Neural cell (in vitro differentiated cells): ENCODE data around the gene DEFB121. TPM values are rescaled to one million over a fixed set of nuclear protein-coding genes. Genes with fewer than 3 reads are reported as not detected.
"Not testable (repeated sequence)": the region's sequence is repeated elsewhere in the genome, so short reads cannot be mapped to it uniquely, and the experiment has no call there.

Experiments
- H2AFZ ChIP-seq: fragments of 200-600, 300-800 bp; sonication (generic), shearing (Covaris generic); 2 replicates; pipeline ENCODE4 v1.6.0; 2014; ENCODE audit warnings: low read depth, mild to moderate bottlenecking, antibody characterized with exemption, low read length, moderate library complexity
- H3F3A ChIP-seq: fragments of 200-600 bp; shearing (Covaris generic); 2 replicates; pipeline ENCODE4 v1.6.1; 2016; ENCODE audit warnings: mild to moderate bottlenecking, moderate library complexity, mixed read lengths, antibody characterized with exemption, low read length; ENCODE audit not compliant: insufficient read depth, poor library complexity, severe bottlenecking
- H3K27ac ChIP-seq: fragments of 200-600, 300-800 bp; sonication (generic), shearing (Covaris generic); 2 replicates; pipeline ENCODE4 v1.5.1; 2014; ENCODE audit warnings: mild to moderate bottlenecking, low read length, moderate library complexity
- H3K27me3 ChIP-seq: fragments of 300-800, 200-600 bp; sonication (generic), shearing (Covaris generic); 2 replicates; pipeline ENCODE4 v1.6.0; 2014; ENCODE audit warnings: mild to moderate bottlenecking, low read depth, low read length, moderate library complexity; ENCODE audit not compliant: insufficient read depth
- H3K36me3 ChIP-seq: fragments of 300-800, 200-600 bp; sonication (generic), shearing (Covaris generic); 2 replicates; pipeline ENCODE4 v1.5.1; 2014; ENCODE audit warnings: mild to moderate bottlenecking, antibody characterized with exemption, low read length, moderate library complexity; ENCODE audit not compliant: insufficient read depth
- H3K4me2 ChIP-seq: fragments of 300-800, 200-600 bp; sonication (generic), shearing (Covaris generic); 2 replicates; pipeline ENCODE4 v1.6.0; 2014; ENCODE audit warnings: mild to moderate bottlenecking, low read length
- H3K4me3 ChIP-seq: fragments of 300-800, 200-600 bp; sonication (generic), shearing (Covaris generic); 2 replicates; pipeline ENCODE4 v1.5.1; 2014; ENCODE audit warnings: mild to moderate bottlenecking, low read length, moderate library complexity
- H3K79me2 ChIP-seq: fragments of 200-600 bp; shearing (Covaris generic); replicated peaks from 2 replicates; pipeline ENCODE4 v1.6.0; 2014; ENCODE audit warnings: mild to moderate bottlenecking, low read length, moderate library complexity; ENCODE audit not compliant: insufficient read depth
- H3K9ac ChIP-seq: fragments of 300-800, 200-600 bp; sonication (generic), shearing (Covaris generic); 2 replicates; pipeline ENCODE4 v1.6.1; 2016; ENCODE audit warnings: mild to moderate bottlenecking, low read length, mixed read lengths
- H3K9me2 ChIP-seq: fragments of 200-600 bp; shearing (Covaris generic); 2 replicates; pipeline ENCODE4 v1.6.1; 2016; ENCODE audit warnings: mild to moderate bottlenecking, low read length, mixed read lengths; ENCODE audit not compliant: insufficient read depth
- H3K9me3 ChIP-seq: fragments of 200-600, 300-800 bp; sonication (generic), shearing (Covaris generic); 2 replicates; pipeline ENCODE4 v1.6.1; 2016; ENCODE audit warnings: mild to moderate bottlenecking, mixed run types, low read length, moderate library complexity, mixed read lengths
- H4K20me1 ChIP-seq: fragments of 200-600 bp; shearing (Covaris generic); 2 replicates; pipeline ENCODE4 v1.6.1; 2016; ENCODE audit warnings: mild to moderate bottlenecking, mixed run types; ENCODE audit not compliant: insufficient read depth
- CTCF ChIP-seq: fragments of 450-650 bp; IDR thresholded peaks from 2 replicates; pipeline ENCODE4 v1.5.1; 2014; ENCODE audit warnings: antibody characterized with exemption, mild to moderate bottlenecking, moderate library complexity; ENCODE audit not compliant: poor library complexity, severe bottlenecking
- EP300 ChIP-seq: fragments of 450-650 bp; conservative IDR thresholded peaks from 2 replicates; pipeline ENCODE4 v1.6.1; 2014; ENCODE audit warnings: antibody characterized with exemption, mild to moderate bottlenecking, moderate library complexity; ENCODE audit not compliant: poor library complexity, severe bottlenecking
- EZH2 ChIP-seq: fragments of 200-600, 300-800 bp; shearing (Covaris generic), sonication (generic); IDR thresholded peaks from 2 replicates; pipeline ENCODE4 v1.6.1; 2014; ENCODE audit warnings: antibody characterized with exemption, low read length, borderline replicate concordance, mild to moderate bottlenecking; ENCODE audit not compliant: insufficient read depth, poor library complexity, severe bottlenecking
- MXI1 ChIP-seq: fragments of 450-650 bp; conservative IDR thresholded peaks from 2 replicates; pipeline ENCODE4 v1.6.1; 2014; ENCODE audit warnings: antibody characterized with exemption, mild to moderate bottlenecking; ENCODE audit not compliant: poor library complexity, severe bottlenecking
- POLR2AphosphoS5 ChIP-seq: IDR thresholded peaks from 2 replicates; pipeline ENCODE4 v1.6.1; 2012
- RAD21 ChIP-seq: fragments of 450-650 bp; conservative IDR thresholded peaks from 2 replicates; pipeline ENCODE4 v1.6.1; 2014; ENCODE audit warnings: antibody characterized with exemption, mild to moderate bottlenecking, moderate library complexity
- REST ChIP-seq: IDR thresholded peaks from 2 replicates; pipeline ENCODE4 v1.6.1; 2012; ENCODE audit warnings: borderline replicate concordance
- SMC3 ChIP-seq: fragments of 450-650 bp; conservative IDR thresholded peaks from 2 replicates; pipeline ENCODE4 v1.6.1; 2014; ENCODE audit warnings: antibody characterized with exemption, mild to moderate bottlenecking, moderate library complexity; ENCODE audit not compliant: poor library complexity
- TAF1 ChIP-seq: IDR thresholded peaks from 2 replicates; pipeline ENCODE4 v1.6.1; 2012; ENCODE audit warnings: low read depth
- polyA plus RNA-seq: library from polyadenylated mRNA; depleted of rRNA; stranded (reverse); fragments of >200 nt; gene quantifications from 2 replicates; pipeline ENCODE4 v1.2.3, GENCODE V29; 2014

DEFB121 gene
- polyA plus RNA-seq, 1 donor from 2014 or later, result not detected

GRCh38 chr20:31368301-31368700, 37.7 kb downstream of the DEFB121 start, which contains the start of gene DEFB118:
TSS of gene DEFB118 (plus strand) at chr20:31368601. CDS start at chr20:31368651, 50 bp downstream.
- Histone ChIP-seq H3K9me2 (no peaks in the 10 kb centered on the region), H3K4me3 (no peak within 1 kb of the TSS), H3K27ac (no peak within 1 kb of the TSS), H3K36me3 (no peaks in the 10 kb centered on the region), H3K4me2 (no peak within 1 kb of the TSS), H3K79me2 (no peaks in the 10 kb centered on the region), H3K9ac (no peak within 1 kb of the TSS), H3K9me3 (peaks cover 4% of the 10 kb centered on the region), H3F3A (no peaks in the 10 kb centered on the region), H4K20me1 (no peaks in the 10 kb centered on the region), H2AFZ (no peak within 1 kb of the TSS), H3K27me3 (no peaks in the 10 kb centered on the region)
- TF ChIP-seq CTCF (no peak), POLR2AphosphoS5 (no peak), RAD21 (no peak), REST (no peak), SMC3 (no peak), TAF1 (no peak)

- not testable (repeated sequence) for H3K36me3 ChIP-seq, H3K9ac ChIP-seq, H4K20me1 ChIP-seq, H3K4me3 ChIP-seq, H2AFZ ChIP-seq, H3K27me3 ChIP-seq, H3F3A ChIP-seq, H3K27ac ChIP-seq, H3K79me2 ChIP-seq, H3K4me2 ChIP-seq, H3K9me2 ChIP-seq, H3K9me3 ChIP-seq
Measured at GRCh38 chr20:31364272-31364671, 41.7 kb downstream of the DEFB121 start.

- Histone ChIP-seq H4K20me1 (no peaks in the 10 kb centered on the region), H3K9ac (no peak overlapping the region), H3K9me2 (no peaks in the 10 kb centered on the region), H3K27me3 (no peaks in the 10 kb centered on the region), H3K9me3 (no peaks in the 10 kb centered on the region), H3K4me2 (no peak overlapping the region), H3K36me3 (no peaks in the 10 kb centered on the region), H3K27ac (no peak overlapping the region), H3K79me2 (no peaks in the 10 kb centered on the region), H3F3A (no peaks in the 10 kb centered on the region), H3K4me3 (no peak overlapping the region), H2AFZ (no peak overlapping the region)
- TF ChIP-seq POLR2AphosphoS5, result no peak
- no peak for TF ChIP-seq SMC3
- TF ChIP-seq TAF1, result no peak
- no peak for TF ChIP-seq REST
- no peak for TF ChIP-seq RAD21
- no peak for TF ChIP-seq EZH2
- TF ChIP-seq EP300, result no peak
- no peak for TF ChIP-seq CTCF
- TF ChIP-seq MXI1, result no peak
Measured at GRCh38 chr20:31363295-31363694, 42.7 kb downstream of the DEFB121 start.
